HUDEP-2 (cell line): ENCODE data around the gene THBS1.

ENCODE experiments used
- DNase-seq, 76 experiments: peaks; one replicate each; lab custom pipeline; 2025; ENCODE audit not compliant: unreplicated experiment in 76 of 76; lab: John Stamatoyannopoulos, UW

Gene THBS1

DNA sequence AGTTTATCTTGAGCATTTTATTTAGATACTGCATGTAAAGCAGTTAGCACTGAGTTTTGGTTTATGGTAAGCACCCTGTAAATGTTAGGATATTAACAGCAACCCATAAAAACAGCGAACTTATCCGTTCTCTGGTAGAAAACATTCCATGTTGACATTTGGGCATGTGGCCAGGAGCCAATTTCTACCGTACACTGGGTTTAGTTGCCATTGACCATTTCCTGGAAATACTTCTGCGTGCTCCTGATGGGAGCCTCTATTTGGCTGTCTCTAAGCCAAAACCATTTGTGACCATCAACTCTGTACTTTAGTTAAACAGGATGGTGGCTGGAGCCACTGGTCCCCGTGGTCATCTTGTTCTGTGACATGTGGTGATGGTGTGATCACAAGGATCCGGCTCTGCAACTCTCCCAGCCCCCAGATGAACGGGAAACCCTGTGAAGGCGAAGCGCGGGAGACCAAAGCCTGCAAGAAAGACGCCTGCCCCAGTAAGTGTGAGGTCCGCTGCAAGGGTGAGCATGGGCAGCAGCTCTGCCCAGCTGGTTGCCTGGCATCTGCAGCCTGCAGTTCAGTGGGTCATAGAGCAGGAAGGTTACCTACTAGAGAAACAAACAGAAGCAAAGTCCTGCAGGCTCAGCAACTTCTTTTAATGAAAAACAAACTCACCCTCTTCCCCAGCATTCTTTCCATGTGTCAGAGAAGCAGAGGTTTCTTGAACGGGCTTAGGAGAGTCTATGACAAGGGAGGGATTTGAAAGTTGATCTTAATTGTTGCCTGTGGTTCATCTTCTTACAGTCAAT, 7.1 kb downstream of the THBS1 start:
- no peak for DNase-seq

DNA sequence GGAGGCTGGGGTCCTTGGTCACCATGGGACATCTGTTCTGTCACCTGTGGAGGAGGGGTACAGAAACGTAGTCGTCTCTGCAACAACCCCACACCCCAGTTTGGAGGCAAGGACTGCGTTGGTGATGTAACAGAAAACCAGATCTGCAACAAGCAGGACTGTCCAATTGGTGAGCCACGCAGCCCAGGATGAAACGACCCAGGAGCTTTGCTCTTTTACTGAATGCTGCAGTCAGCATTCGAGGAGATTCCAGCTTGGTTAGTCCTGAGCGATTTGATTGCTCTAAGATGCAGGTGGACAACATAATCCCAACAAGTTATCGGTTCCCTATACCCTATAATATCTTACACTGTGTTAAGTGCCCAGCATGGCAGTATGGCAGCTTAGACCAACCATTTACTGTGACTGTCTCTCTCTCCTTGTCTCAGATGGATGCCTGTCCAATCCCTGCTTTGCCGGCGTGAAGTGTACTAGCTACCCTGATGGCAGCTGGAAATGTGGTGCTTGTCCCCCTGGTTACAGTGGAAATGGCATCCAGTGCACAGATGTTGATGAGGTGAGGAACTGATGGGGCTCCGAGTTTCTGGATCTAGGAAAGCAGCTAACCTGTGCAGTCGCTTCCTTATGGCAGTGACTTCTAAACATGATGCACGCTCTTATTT, 7.8 kb downstream of the THBS1 start:
- no peak for DNase-seq

DNA sequence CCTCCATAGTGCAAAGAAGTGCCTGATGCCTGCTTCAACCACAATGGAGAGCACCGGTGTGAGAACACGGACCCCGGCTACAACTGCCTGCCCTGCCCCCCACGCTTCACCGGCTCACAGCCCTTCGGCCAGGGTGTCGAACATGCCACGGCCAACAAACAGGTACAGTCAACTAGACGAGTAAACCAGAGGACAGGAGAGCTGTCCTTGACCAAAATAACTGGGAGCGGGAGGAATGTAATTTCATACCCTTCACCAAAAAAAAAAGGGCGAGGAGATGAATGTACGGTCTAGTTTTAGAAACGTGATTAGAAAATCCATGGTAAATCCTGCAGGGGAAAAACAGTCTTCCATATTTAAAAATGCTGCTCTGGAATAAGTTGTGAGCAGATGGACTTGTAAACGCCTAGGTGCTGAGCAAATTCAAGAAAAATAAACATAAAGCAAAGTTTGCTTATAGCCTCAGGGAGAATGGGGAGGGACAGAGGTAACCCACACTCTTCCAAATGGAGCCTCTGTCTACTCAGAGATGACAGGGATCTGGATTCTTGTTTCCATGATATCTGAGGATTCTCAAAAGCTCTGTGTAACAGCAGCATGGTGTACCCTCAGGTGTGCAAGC, 8.4 kb downstream of the THBS1 start:
- DNase-seq: no peak

DNA sequence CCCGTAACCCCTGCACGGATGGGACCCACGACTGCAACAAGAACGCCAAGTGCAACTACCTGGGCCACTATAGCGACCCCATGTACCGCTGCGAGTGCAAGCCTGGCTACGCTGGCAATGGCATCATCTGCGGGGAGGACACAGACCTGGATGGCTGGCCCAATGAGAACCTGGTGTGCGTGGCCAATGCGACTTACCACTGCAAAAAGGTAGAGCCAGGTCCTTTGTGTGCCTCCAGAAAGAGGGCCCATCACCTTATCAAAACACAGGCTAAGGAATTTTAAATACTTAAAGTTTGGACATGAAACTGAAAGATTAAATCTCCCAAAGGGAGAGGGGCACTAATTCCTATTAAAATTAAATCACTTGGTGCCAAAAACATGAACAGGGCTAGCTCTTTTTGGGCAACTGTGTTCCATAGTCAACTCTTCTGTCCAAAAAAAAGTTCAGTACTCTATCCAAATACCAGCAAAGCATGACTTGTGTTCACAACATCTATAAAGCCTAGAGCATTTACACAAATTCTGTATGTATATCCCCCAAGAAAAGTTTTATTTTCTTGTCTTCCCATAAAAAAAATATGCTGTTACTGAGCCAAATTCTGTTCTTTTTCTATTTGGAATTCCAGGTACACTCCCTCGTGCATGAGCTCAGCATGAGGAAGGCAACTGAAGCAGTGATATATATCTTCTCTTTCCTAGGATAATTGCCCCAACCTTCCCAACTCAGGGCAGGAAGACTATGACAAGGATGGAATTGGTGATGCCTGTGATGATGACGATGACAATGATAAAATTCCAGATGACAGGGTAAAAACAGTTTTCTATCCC, 9.2 kb downstream of the THBS1 start:
- DNase-seq: no peak

DNA sequence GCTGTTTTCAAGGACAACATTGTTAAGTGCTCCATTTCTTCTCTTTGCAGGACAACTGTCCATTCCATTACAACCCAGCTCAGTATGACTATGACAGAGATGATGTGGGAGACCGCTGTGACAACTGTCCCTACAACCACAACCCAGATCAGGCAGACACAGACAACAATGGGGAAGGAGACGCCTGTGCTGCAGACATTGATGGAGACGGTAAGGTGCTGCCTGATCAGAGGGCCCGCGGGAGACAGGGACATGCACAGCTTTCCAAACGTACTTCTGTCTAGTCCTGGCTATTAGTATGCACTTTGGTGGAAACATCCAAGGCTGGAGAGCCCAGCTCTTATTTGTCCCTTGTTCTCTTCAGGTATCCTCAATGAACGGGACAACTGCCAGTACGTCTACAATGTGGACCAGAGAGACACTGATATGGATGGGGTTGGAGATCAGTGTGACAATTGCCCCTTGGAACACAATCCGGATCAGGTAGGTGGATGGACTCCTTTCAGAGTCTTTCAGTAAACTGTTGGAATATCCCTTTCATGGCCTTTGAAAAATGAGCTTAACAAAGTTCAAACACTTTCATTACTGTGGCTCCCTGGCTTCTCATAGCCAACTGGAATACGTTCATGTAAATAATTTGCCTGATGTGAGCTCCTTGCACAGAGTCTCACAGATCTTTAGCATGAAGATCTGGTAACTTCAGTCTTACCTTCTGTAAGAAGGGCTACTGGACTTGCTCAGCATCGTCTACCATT, 10.4 kb downstream of the THBS1 start:
- no peak for DNase-seq

DNA sequence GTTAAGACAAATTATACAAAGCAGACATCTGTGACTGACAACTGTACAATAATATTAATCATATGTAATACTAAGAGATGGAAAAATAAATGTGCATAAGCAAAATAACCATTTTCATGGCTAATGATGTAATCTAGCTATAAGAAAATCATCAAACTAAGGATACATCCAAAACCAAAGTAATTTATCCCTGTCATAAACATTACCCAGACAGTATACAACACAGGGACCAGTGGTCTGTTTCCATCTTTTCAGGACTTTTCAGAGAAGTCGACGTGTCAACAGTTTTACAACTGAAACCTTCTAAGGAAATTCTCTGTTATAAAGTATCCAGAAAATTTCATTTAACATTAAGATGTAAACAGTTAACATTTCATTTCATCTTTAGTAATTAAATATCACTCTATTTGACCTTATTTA, 11.0 kb downstream of the THBS1 start:
- DNase-seq: no peak

DNA sequence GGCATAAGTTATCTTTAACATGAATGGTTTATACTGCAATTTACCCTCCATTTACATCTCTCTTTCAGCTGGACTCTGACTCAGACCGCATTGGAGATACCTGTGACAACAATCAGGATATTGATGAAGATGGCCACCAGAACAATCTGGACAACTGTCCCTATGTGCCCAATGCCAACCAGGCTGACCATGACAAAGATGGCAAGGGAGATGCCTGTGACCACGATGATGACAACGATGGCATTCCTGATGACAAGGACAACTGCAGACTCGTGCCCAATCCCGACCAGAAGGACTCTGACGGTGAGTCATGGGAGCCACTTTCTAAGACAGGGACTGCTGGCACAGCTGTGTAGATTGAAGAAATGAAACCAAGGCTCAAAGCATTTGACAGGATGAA, 11.6 kb downstream of the THBS1 start:
- no peak for DNase-seq

DNA sequence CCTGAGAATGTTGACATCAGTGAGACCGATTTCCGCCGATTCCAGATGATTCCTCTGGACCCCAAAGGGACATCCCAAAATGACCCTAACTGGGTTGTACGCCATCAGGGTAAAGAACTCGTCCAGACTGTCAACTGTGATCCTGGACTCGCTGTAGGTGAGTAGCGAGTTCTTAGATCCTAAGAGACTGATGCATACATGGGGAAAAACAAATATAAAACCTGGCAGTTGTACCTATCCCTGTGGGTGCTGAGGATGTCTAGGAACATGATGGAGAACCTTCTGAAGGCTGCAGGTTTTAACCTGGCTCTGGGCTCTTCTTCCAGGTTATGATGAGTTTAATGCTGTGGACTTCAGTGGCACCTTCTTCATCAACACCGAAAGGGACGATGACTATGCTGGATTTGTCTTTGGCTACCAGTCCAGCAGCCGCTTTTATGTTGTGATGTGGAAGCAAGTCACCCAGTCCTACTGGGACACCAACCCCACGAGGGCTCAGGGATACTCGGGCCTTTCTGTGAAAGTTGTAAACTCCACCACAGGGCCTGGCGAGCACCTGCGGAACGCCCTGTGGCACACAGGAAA, 12.3 kb downstream of the THBS1 start:
- DNase-seq: no peak

DNA sequence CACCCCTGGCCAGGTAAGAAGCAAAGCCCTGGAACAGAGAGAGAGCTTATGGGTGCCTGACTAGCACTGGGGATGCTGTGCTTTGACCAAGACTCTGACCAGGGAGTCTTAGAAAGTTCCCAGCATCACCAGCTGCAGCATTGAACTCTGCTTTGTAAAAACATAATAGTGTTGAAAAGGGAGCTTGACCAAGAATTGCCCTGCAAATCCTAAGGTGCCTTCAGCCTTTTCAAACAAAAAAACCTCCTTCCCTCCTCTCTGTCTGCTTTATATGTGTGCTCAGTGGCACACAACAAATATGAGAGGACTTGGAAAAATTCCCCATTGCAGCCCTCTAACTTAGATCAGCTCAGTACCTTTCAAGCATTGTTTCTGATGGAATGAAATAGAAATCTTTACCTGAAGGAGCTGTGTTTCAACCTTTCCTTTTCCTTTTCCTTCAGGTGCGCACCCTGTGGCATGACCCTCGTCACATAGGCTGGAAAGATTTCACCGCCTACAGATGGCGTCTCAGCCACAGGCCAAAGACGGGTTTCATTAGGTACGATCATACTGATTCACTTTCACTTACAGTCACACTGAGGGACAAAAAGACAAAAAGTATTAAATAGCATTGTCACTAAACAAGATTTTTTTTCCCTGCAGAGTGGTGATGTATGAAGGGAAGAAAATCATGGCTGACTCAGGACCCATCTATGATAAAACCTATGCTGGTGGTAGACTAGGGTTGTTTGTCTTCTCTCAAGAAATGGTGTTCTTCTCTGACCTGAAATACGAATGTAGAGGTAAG, 13.0 kb downstream of the THBS1 start:
- no peak for DNase-seq

DNA sequence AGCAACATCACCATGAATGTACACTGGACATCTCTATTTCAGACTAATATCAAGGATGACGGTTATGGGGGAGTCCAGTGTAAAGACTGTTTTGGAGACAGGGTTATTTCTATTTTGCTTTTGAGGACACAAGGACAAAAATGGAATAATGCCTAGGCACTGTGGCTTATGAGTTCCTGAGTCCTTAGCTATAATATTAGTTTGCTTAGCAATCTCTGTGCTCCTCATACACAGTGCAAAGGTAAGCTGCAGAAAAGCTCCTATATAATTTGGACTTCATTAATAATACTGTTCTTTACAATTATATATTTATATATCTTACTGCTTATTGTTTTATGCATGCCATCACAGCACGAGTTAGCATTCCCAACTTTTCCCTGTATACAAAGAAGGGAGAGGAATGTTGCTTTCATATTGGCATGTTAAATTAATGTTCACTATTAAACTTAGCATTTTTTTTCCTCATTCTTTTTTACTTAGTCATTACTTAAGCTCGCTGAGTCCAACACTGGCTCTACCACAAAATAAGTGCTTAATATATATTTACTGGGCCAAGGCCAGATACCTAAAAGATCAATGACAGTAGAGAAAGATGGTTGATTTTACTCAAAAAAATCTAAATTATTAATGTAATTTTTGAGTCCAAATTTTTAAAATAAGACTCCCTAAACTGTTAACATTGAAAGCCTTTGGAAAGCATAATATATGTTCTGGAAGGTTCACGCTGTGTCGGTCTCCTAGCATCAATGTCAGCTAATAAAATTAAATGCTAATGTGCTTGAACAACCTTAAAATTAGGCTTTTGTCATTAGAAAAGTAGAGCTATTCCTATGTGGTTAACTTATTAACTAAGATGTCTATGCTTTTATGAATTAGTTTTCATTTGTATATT, 13.8 kb downstream of the THBS1 start:
- DNase-seq: no peak

DNA sequence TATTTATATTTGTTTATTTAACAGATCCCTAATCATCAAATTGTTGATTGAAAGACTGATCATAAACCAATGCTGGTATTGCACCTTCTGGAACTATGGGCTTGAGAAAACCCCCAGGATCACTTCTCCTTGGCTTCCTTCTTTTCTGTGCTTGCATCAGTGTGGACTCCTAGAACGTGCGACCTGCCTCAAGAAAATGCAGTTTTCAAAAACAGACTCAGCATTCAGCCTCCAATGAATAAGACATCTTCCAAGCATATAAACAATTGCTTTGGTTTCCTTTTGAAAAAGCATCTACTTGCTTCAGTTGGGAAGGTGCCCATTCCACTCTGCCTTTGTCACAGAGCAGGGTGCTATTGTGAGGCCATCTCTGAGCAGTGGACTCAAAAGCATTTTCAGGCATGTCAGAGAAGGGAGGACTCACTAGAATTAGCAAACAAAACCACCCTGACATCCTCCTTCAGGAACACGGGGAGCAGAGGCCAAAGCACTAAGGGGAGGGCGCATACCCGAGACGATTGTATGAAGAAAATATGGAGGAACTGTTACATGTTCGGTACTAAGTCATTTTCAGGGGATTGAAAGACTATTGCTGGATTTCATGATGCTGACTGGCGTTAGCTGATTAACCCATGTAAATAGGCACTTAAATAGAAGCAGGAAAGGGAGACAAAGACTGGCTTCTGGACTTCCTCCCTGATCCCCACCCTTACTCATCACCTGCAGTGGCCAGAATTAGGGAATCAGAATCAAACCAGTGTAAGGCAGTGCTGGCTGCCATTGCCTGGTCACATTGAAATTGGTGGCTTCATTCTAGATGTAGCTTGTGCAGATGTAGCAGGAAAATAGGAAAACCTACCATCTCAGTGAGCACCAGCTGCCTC, 14.7 kb downstream of the THBS1 start:
- no peak for DNase-seq

DNA sequence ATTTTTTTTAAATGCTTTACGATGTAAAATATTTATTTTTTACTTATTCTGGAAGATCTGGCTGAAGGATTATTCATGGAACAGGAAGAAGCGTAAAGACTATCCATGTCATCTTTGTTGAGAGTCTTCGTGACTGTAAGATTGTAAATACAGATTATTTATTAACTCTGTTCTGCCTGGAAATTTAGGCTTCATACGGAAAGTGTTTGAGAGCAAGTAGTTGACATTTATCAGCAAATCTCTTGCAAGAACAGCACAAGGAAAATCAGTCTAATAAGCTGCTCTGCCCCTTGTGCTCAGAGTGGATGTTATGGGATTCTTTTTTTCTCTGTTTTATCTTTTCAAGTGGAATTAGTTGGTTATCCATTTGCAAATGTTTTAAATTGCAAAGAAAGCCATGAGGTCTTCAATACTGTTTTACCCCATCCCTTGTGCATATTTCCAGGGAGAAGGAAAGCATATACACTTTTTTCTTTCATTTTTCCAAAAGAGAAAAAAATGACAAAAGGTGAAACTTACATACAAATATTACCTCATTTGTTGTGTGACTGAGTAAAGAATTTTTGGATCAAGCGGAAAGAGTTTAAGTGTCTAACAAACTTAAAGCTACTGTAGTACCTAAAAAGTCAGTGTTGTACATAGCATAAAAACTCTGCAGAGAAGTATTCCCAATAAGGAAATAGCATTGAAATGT, 15.6 kb downstream of the THBS1 start:
- no peak for DNase-seq

DNA sequence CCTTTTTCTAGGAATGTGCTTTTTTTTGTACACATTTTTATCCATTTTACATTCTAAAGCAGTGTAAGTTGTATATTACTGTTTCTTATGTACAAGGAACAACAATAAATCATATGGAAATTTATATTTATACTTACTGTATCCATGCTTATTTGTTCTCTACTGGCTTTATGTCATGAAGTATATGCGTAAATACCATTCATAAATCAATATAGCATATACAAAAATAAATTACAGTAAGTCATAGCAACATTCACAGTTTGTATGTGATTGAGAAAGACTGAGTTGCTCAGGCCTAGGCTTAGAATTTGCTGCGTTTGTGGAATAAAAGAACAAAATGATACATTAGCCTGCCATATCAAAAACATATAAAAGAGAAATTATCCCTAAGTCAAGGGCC, 16.5 kb downstream of the THBS1 start:
- DNase-seq: no peak

DNA sequence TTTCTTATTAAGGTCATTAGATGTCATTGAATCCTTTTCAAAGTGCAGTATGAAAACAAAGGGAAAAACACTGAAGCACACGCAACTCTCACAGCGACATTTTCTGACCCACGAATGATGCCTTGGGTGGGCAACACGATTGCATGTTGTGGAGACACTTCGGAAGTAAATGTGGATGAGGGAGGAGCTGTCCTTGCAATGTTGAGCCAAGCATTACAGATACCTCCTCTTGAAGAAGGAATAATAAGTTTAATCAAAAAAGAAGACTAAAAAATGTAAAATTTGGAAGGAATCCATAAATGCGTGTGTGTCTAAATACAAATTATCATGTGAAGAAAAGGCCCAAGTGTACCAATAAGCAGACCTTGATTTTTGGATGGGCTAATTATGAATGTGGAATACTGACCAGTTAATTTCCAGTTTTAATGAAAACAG, 16.9 kb downstream of the THBS1 start:
- DNase-seq: no peak

DNA sequence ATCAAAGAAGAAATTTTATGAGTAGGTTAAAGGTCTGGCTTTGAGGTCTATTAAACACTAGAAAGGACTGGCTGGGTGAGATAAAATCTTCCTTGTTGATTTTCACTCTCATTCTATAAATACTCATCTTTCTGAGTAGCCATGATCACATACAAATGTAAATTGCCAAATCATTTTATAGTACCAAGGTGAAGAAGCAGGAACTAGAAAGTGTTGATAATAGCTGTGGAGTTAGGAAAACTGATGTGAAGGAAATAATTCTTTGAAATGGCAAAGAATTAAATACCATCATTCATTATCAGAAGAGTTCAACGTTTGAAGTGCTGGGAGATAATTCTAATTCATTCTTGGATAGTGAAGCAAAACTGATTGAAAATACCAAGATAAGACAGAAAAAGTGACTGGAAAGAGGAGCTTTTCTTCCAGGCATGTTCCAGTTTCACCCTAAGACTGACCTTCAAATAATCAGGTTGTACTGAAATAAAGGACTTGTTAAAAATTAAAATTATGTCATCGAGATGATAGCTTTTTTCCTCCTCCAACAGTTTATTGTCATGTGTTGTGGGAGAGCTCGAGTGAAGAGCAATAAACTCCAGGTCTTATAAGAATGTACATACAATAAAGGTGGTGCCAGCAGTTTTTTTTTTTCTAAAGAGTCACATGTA, 17.4 kb downstream of the THBS1 start:
- no peak for DNase-seq
